ENCODE measurements around the gene LYRM7. TPM values are rescaled to one million over a fixed set of nuclear protein-coding genes. Genes with fewer than 3 reads are reported as not detected.
A peak's percentile ranks its signal among the peaks of the same experiment; 100 is the strongest.

Gene LYRM7
- total and polyA plus RNA-seq, 8 donors, result 1.3 to 17.1 (median 3.6) TPM

- no peaks in the 10 kb centered on the region for H3K36me3 ChIP-seq
- no peak overlapping the region for H3K27ac ChIP-seq
Measured at GRCh38 chr5:131226899-131227298, 56.2 kb downstream of the LYRM7 start.

GRCh38 chr5:131228646-131229045 is 57.9 kb downstream of the LYRM7 start:
- Histone ChIP-seq H3K9me3 (no peaks in the 10 kb centered on the region), H3K4me1 (no peaks in the 10 kb centered on the region), H3K4me3 (no peak overlapping the region), H3K27ac (no peak overlapping the region), H3K36me3 (no peaks in the 10 kb centered on the region), H3K27me3 (no peaks in the 10 kb centered on the region)
- intact Hi-C loops (cut with DNase I; ENCODE audit: low total_unique reads), result no loop called here
- no peak for DNase-seq
- 81 to 91% (median 83%) methylated on average over 1 of the region's 1 CpG for WGBS, 5 donors
- no peak for TF ChIP-seq EP300 (IDR thresholded peaks at IDR 0.05)
- no peak for TF ChIP-seq POLR2A (IDR thresholded peaks at IDR 0.05)
- TF ChIP-seq POLR2AphosphoS5 (IDR thresholded peaks at IDR 0.05), result no peak
- no peak for TF ChIP-seq CTCF (IDR thresholded peaks at IDR 0.05)

More at GRCh38 chr5:131226899-131227298, 56.2 kb downstream of the LYRM7 start:
- Histone ChIP-seq H3K4me1 (no peaks in the 10 kb centered on the region), H3K9me3 (no peaks in the 10 kb centered on the region), H3K27me3 (no peaks in the 10 kb centered on the region), H3K4me3 (no peak overlapping the region)
- WGBS, 5 donors, result 85 to 94% (median 89%) methylated on average over 2 of the region's 2 CpGs
- intact Hi-C loops (cut with DNase I; ENCODE audit: low total_unique reads), result no loop called here
- TF ChIP-seq POLR2A (IDR thresholded peaks at IDR 0.05) (no peak), CTCF (IDR thresholded peaks at IDR 0.05) (no peak), EP300 (IDR thresholded peaks at IDR 0.05) (no peak), POLR2AphosphoS5 (IDR thresholded peaks at IDR 0.05) (no peak)
- no peak for DNase-seq

GRCh38 chr5:131229623-131230022 is 58.9 kb downstream of the LYRM7 start:
- Histone ChIP-seq H3K27me3 (no peaks in the 10 kb centered on the region), H3K36me3 (no peaks in the 10 kb centered on the region), H3K9me3 (no peaks in the 10 kb centered on the region), H3K4me1 (no peaks in the 10 kb centered on the region), H3K4me3 (no peak overlapping the region), H3K27ac (no peak overlapping the region)
- intact Hi-C loops (cut with DNase I; ENCODE audit: low total_unique reads), result no loop called here
- TF ChIP-seq EP300 (IDR thresholded peaks at IDR 0.05) (no peak), POLR2A (IDR thresholded peaks at IDR 0.05) (no peak), CTCF (IDR thresholded peaks at IDR 0.05) (no peak), POLR2AphosphoS5 (IDR thresholded peaks at IDR 0.05) (no peak)
- WGBS, 5 donors, result 82 to 90% (median 88%) methylated on average over 4 of the region's 4 CpGs
- DNase-seq, result no peak

GRCh38 chr5:131230406-131230805 is 59.7 kb downstream of the LYRM7 start:
- Histone ChIP-seq H3K27me3 (no peaks in the 10 kb centered on the region), H3K27ac (no peak overlapping the region), H3K9me3 (no peaks in the 10 kb centered on the region), H3K36me3 (no peaks in the 10 kb centered on the region), H3K4me1 (no peaks in the 10 kb centered on the region), H3K4me3 (no peak overlapping the region)
- intact Hi-C loops (cut with DNase I; ENCODE audit: low total_unique reads), result no loop called here
- 79 to 88% (median 83%) methylated on average over 5 of the region's 5 CpGs for WGBS, 5 donors
- TF ChIP-seq POLR2A (IDR thresholded peaks at IDR 0.05) (no peak), CTCF (IDR thresholded peaks at IDR 0.05) (no peak), EP300 (IDR thresholded peaks at IDR 0.05) (no peak)
- peak in 1 of 2 donors; percentile 9 for DNase-seq

Data from stomach (tissue), 9 donors.